GM12874 (cell line): Measurements from ENCODE around the gene SERINC5.

Experiments used
- CTCF ChIP-seq: IDR thresholded peaks from 2 replicates; pipeline ENCODE4 v1.5.1; 2011; ENCODE audit warnings: low read depth, mild to moderate bottlenecking, control low read depth, low read length, moderate library complexity; ENCODE audit not compliant: insufficient read depth

Gene SERINC5

DNA sequence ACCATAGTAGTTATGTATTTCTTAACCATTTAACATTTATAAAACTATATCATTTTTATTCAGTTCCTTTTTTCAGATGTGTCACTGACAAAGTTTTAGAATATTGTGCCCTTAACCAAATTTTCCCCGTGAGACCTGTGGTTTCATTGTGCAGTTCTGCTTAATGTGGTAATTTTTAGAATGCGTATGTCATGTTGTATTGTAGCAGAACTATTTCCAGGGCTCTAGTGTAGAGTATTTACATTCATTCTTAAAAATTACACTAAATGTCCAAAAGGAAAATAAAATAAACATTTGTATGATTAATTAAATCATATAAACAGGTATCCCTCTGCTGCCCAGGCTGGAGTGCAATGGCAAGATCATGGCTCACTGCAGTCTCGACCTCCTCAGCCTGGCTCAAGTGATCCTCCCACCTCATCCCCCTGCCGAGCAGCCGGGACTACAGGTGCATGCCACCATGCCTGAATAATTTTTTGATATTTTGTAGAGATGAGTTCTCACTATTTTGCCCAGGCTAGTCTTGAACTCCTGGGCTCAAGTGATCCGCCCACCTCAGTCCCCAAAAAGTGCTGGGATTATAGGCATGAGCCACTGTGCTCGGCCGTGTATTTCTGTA is 15.4 kb downstream of the SERINC5 start:
- no peak for TF ChIP-seq CTCF

DNA sequence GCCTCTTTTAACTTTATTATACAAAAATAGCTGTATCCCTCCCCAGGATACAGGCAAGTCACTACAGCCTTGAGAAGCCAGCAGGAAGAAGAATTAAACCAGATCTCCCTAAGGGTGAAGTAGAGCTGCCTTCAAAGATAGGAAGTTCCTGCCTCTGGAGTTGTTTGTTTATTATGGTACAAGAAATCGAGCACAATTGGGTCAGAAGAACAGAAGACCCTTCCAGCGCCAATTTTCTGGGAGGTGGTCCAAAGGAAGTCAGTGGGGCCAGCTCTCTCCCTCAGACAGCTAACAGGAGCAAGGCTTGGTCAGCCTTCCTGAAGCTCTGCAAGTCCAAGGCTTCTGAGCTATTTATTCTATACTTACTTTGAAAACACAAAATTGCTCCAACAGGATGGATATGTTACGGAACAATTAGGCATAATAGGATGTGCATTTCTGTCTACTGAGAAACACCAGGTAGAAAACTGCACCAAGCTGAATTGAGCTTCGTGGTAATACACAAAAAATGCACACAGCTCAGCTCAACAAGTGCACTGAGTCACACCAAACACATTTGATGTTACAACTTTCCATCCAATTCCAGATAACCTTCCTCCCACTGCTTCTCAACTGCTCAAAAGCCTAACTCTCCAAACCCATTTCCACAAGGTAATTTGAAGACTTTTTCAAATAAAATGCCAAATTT is 16.0 kb downstream of the SERINC5 start:
- TF ChIP-seq CTCF, result no peak

DNA sequence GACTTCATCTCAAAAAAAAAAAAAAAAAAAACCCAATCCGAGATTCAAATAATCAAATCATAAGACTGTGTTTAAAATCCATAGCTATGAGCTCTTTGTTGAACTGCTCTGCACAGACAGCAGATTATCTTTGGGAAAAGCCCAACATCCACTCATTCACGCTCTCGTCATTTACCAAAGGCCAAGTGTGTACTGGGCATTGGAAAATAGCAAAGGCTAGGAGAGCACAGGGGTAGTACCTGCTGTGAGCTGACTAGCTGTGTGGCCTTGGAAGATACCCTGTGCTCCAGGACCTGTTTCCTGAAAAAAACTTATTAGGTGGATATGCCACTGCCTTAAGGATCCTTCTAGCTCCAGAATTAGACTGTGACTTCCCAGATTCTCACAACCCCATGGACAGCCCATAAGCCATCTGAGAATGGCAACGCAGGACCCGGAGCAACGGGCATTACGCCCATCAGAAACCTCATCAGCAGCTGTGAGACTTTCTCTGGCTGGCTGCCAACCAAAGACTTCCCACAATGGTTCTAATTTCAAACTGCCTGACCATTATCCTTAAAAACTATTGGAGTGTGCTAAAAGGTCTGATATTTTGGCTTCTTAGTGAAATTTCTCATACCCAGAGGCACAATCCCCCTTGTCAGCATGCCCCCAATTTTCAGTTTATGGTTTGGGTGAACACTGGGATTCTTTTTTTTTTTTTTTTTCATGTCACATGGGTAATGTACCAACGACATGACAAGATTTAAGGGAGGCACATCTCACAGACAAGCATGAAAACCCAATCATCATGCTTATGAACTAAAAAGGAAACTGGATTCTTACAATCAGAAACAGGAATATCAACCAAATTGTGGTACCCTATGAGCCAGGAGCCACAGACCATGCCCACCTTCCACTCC is 16.8 kb downstream of the SERINC5 start:
- TF ChIP-seq CTCF, result no peak

- no peak for TF ChIP-seq CTCF
Measured at GRCh38 chr5:80238097-80238496, 17.8 kb downstream of the SERINC5 start.

DNA sequence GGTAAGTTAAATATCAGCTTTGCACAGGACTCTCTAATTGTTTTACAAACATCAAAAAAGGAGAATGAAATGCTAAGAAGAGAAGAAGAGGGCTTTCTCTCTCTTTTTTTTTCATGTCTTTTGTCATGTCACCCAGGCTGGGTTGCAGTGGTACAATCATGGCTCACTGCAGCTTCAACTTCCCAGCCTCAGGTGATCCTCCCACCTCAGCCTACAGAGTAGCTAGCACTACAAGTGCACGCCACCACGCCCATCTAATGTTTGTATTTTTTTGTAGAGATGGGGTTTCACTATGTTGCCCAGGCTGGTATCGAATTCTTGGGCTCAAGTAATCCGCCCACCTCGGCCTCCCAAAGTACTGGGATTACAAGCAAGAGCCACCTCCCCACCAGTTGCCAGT is 18.6 kb downstream of the SERINC5 start:
- TF ChIP-seq CTCF, result no peak

- TF ChIP-seq CTCF, result no peak
Measured at GRCh38 chr5:80234116-80234948, 21.5 kb downstream of the SERINC5 start.
